Liver (tissue), 9 donors: Measurements from ENCODE around the gene MFRP. TPM values are rescaled to one million over a fixed set of nuclear protein-coding genes. Genes with fewer than 3 reads are reported as not detected.
A peak's percentile ranks its signal among the peaks of the same experiment; 100 is the strongest.

Experiments
- DNase-seq: peaks from one replicate; pipeline ENCODE4 v3.0.0-alpha.2; 2017; ENCODE audit warnings: low spot score
- H3K27ac ChIP-seq, 2 donors: one replicate each; pipeline ENCODE4 v1.7.0; 2013; ENCODE audit warnings: inconsistent platforms in 2 of 2, low read length in 2 of 2, control low read depth in 1 of 2, low read depth in 1 of 2, mild to moderate bottlenecking in 1 of 2
- H3K27me3 ChIP-seq, 4 donors: one replicate each; pipeline versions ENCODE4 v1.6.1 to v1.7.0; 2013; ENCODE audit warnings: low read length in 3 of 4, inconsistent platforms in 1 of 4, mild to moderate bottlenecking in 1 of 4, moderate library complexity in 1 of 4; ENCODE audit not compliant: control insufficient read depth in 4 of 4, insufficient read depth in 4 of 4
- H3K36me3 ChIP-seq, 4 donors: one replicate each; pipeline versions ENCODE4 v1.6.1 to v1.7.0; 2013; ENCODE audit warnings: low read length in 3 of 4, mild to moderate bottlenecking in 3 of 4, low read depth in 1 of 4, moderate library complexity in 1 of 4; ENCODE audit not compliant: control insufficient read depth in 4 of 4, insufficient read depth in 3 of 4
- H3K4me1 ChIP-seq, 4 donors: one replicate each; pipeline versions ENCODE4 v1.6.1 to v1.7.0; 2013; ENCODE audit warnings: low read length in 3 of 4, mild to moderate bottlenecking in 3 of 4, moderate library complexity in 1 of 4; ENCODE audit not compliant: control insufficient read depth in 4 of 4, insufficient read depth in 4 of 4
- H3K4me3 ChIP-seq, 3 donors: one replicate each; pipeline versions ENCODE4 v1.6.1 to v1.7.0; 2013; ENCODE audit warnings: low read length in 3 of 3, control low read depth in 1 of 3, low read depth in 1 of 3, mild to moderate bottlenecking in 1 of 3
- H3K9ac ChIP-seq, 2 donors: one replicate each; pipeline ENCODE4 v1.7.0; 2013; ENCODE audit warnings: low read length in 2 of 2, mild to moderate bottlenecking in 2 of 2, moderate library complexity in 2 of 2, control low read depth in 1 of 2, low read depth in 1 of 2
- H3K9me3 ChIP-seq, 4 donors: one replicate each; pipeline versions ENCODE4 v1.6.1 to v1.7.0; 2013; ENCODE audit warnings: low read length in 3 of 4; ENCODE audit not compliant: control insufficient read depth in 4 of 4
- EGR1 ChIP-seq, 2 donors: IDR thresholded peaks; 2 replicates each; pipeline ENCODE4 v1.6.1; 2016 to 2018; ENCODE audit warnings: antibody characterized with exemption in 2 of 2, low read depth in 2 of 2
- FOXA1 ChIP-seq: IDR thresholded peaks from 2 replicates; pipeline ENCODE4 v1.6.1; 2016; ENCODE audit warnings: antibody characterized with exemption
- FOXA2 ChIP-seq: IDR thresholded peaks from 2 replicates; pipeline ENCODE4 v1.6.1; 2016; ENCODE audit warnings: antibody characterized with exemption
- GABPA ChIP-seq, 2 donors: IDR thresholded peaks in 1 of 2; conservative IDR thresholded peaks in 1 of 2; 2 replicates each; pipeline ENCODE4 v1.6.1; 2016; ENCODE audit warnings: antibody characterized with exemption in 2 of 2, mild to moderate bottlenecking in 1 of 2, moderate library complexity in 1 of 2
- HNF4A ChIP-seq, 2 donors: conservative IDR thresholded peaks; 2 replicates each; pipeline ENCODE4 v1.6.1; 2016; ENCODE audit warnings: antibody characterized with exemption in 2 of 2, mild to moderate bottlenecking in 2 of 2
- HNF4G ChIP-seq: IDR thresholded peaks from 2 replicates; pipeline ENCODE4 v1.6.1; 2016; ENCODE audit warnings: antibody characterized with exemption
- JUND ChIP-seq, 2 donors: IDR thresholded peaks; 2 replicates each; pipeline ENCODE4 v1.6.1; 2016; ENCODE audit warnings: antibody characterized with exemption in 2 of 2
- NR2F2 ChIP-seq: IDR thresholded peaks from 2 replicates; pipeline ENCODE4 v1.6.1; 2016; ENCODE audit warnings: antibody characterized with exemption
- REST ChIP-seq: IDR thresholded peaks from 2 replicates; pipeline ENCODE4 v1.6.1; 2016; ENCODE audit warnings: antibody characterized with exemption, mild to moderate bottlenecking
- TAF1 ChIP-seq: conservative IDR thresholded peaks from 2 replicates; pipeline ENCODE4 v1.6.1; 2016; ENCODE audit warnings: antibody characterized with exemption, mild to moderate bottlenecking
- YY1 ChIP-seq: IDR thresholded peaks from 2 replicates; pipeline ENCODE4 v1.6.1; 2016; ENCODE audit warnings: antibody characterized with exemption, mild to moderate bottlenecking
- WGBS: extraction: QIAGEN DNeasy Blood & Tissue Kit; methylation state at CpG from one replicate; pipeline ENCODE4 v1.1.7; 2013; 5-methylcytosine and 5-hydroxymethylcytosine counted together
- polyA plus RNA-seq, 2 donors: library from polyadenylated mRNA; stranded (reverse) in 1 of 2; unstranded in 1 of 2; fragments of 200-250 nt in 1 of 2; fragments of >200 nt in 1 of 2; fragmentation: Nextera tagmentation in 1 of 2; extraction: Ambion mirVana in 1 of 2; gene quantifications; one replicate each; pipeline versions ENCODE4 v1.2.1 to v1.2.3, GENCODE V29; 2013 to 2015
- total RNA-seq, 2 donors: library from RNA; depleted of rRNA; stranded (reverse); fragments of >200 nt; gene quantifications; one replicate each; pipeline ENCODE4 v1.2.3, GENCODE V29; 2014
- TF ChIP-seq, protein P1 (sequence below): fragments of 150-350 bp; IDR thresholded peaks from 2 replicates; pipeline ENCODE4 v1.5.1; 2017; ENCODE audit warnings: improper control_type of control experiment, low read depth, low read length; ENCODE audit not compliant: missing input control
- TF ChIP-seq, protein P2 (sequence below): IDR thresholded peaks from 2 replicates; pipeline ENCODE4 v1.6.1; 2016; ENCODE audit warnings: antibody characterized with exemption
- TF ChIP-seq, protein P3 (sequence below): IDR thresholded peaks from 2 replicates; pipeline ENCODE4 v1.6.1; 2016; ENCODE audit warnings: antibody characterized with exemption
- donor health status: healthy.
- donor health status: healthy.
- donor health status: healthy.
- donor health status: healthy.
- donor health status: healthy.

MFRP gene
- total and polyA plus RNA-seq, 4 donors: not detected

DNA sequence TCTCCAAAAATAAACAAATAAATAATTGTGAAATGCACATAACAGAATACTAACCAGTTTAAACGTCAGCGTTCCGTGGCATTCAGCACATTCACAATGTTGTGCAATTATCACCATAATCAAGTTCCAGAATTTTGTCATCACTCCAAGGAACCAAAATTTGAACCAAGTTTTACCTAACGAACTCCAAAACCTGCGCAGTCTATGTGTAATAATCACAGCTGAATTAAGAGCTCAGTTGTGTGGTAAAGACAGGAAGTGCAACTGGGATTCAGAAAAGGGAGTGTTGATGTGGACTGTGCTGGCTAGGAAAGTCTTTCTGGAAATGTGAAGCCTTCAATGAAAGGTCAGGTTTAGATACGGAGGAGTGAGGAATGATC is 24.2 kb downstream of the MFRP start:
- H3K9ac ChIP-seq: no peak overlapping the region
- peaks cover 4 to 22% (median 12%) of the 10 kb centered on the region in 4 donors for H3K4me1 ChIP-seq
- WGBS: 50% methylated on average over 6 of the region's 6 CpGs
- DNase-seq: no peak
- TF ChIP-seq, protein P1, sequence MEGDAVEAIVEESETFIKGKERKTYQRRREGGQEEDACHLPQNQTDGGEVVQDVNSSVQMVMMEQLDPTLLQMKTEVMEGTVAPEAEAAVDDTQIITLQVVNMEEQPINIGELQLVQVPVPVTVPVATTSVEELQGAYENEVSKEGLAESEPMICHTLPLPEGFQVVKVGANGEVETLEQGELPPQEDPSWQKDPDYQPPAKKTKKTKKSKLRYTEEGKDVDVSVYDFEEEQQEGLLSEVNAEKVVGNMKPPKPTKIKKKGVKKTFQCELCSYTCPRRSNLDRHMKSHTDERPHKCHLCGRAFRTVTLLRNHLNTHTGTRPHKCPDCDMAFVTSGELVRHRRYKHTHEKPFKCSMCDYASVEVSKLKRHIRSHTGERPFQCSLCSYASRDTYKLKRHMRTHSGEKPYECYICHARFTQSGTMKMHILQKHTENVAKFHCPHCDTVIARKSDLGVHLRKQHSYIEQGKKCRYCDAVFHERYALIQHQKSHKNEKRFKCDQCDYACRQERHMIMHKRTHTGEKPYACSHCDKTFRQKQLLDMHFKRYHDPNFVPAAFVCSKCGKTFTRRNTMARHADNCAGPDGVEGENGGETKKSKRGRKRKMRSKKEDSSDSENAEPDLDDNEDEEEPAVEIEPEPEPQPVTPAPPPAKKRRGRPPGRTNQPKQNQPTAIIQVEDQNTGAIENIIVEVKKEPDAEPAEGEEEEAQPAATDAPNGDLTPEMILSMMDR: peak; percentile 19
- TF ChIP-seq FOXA1: no peak
- no peaks in the 10 kb centered on the region for H3K9me3 ChIP-seq
- no peak overlapping the region for H3K27ac ChIP-seq
- H3K4me3 ChIP-seq: no peak overlapping the region
- H3K27me3 ChIP-seq: peaks cover 0 to 6% (median under 1%) of the 10 kb centered on the region in 4 donors
- H3K36me3 ChIP-seq: no peaks in the 10 kb centered on the region

DNA sequence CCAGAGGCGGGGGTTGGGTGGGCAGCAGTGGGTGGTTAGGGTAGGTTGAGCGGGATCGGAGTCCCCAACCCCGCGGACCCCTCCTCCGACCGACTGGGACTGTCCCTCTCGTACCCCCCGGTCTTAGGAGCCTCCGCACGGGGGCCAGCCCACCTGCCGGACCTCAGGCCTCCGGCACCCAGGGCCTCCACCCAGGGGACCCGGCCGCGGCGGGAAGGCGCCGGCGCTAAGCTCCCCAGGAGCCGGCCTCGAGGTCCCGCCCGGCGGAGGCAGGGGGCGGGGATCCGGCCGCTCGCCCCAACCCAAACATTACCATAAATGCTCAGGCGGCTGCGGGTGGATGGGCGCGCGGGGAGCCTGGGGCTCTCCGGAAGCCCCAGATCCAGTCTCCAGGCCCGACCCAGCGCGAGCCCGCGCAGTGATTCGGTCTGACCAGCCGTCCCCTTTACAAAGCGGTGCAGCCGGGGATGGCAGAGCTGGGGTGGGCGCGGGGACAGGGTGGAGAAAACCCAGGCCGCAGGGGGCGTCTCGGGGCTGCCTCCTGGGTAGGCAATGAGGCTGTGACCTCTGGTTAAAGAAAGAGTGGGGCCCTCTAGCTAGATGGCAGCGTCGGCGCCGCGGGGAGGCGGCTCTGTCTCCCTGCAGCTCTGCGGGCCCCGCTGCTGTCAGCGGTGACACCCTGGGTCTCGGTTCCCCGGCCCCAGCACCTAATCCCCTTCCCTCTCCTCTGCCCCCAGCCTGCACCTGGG is 25.6 kb downstream of the MFRP start:
- Histone ChIP-seq H3K4me1 (peaks cover 9 to 33% (median 20%) of the 10 kb centered on the region in 4 donors), H3K27me3 (peaks cover 0 to 8% (median 3%) of the 10 kb centered on the region in 4 donors), H3K9me3 (no peaks in the 10 kb centered on the region), H3K36me3 (no peaks in the 10 kb centered on the region), H3K9ac (no peak overlapping the region), H3K27ac (peak overlapping the region; percentile 64 to 69), H3K4me3 (peak overlapping the region; percentile 30 to 52 (median 45))
- WGBS: 3% methylated on average over 60 of the region's 60 CpGs
- no peak for DNase-seq
- TF ChIP-seq, protein P1: no peak
- TF ChIP-seq, protein P2, sequence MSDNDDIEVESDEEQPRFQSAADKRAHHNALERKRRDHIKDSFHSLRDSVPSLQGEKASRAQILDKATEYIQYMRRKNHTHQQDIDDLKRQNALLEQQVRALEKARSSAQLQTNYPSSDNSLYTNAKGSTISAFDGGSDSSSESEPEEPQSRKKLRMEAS: no peak
- TF ChIP-seq YY1 (no peak), HNF4G (no peak), FOXA2 (no peak), JUND (IDR thresholded peaks at IDR 0.05) (no peak), REST (no peak), TAF1 (no peak), GABPA (IDR thresholded peaks at IDR 0.05 in 1 of 2, conservative IDR thresholded peaks at IDR 0.05 in 1 of 2) (no peak), NR2F2 (no peak), EGR1 (IDR thresholded peaks at IDR 0.05; ENCODE audit: low read depth in 2 of 2) (no peak), HNF4A (conservative IDR thresholded peaks at IDR 0.05) (no peak)
- TF ChIP-seq, protein P3, sequence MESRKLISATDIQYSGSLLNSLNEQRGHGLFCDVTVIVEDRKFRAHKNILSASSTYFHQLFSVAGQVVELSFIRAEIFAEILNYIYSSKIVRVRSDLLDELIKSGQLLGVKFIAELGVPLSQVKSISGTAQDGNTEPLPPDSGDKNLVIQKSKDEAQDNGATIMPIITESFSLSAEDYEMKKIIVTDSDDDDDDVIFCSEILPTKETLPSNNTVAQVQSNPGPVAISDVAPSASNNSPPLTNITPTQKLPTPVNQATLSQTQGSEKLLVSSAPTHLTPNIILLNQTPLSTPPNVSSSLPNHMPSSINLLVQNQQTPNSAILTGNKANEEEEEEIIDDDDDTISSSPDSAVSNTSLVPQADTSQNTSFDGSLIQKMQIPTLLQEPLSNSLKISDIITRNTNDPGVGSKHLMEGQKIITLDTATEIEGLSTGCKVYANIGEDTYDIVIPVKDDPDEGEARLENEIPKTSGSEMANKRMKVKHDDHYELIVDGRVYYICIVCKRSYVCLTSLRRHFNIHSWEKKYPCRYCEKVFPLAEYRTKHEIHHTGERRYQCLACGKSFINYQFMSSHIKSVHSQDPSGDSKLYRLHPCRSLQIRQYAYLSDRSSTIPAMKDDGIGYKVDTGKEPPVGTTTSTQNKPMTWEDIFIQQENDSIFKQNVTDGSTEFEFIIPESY: no peak
